Neuronal stem cell (in vitro differentiated cells): ENCODE data around the gene CFAP141.

ENCODE experiments used
- DNase-seq: peaks from one replicate; pipeline ENCODE4 v3.0.0-alpha.2; 2013; ENCODE audit warnings: low spot score
- H2AFZ ChIP-seq: one replicate; pipeline ENCODE4 v1.6.1; 2013; ENCODE audit warnings: mild to moderate bottlenecking, low read length, inconsistent platforms
- H2AK5ac ChIP-seq: 2 replicates; pipeline ENCODE4 v1.6.1; 2013; ENCODE audit warnings: low read depth, mild to moderate bottlenecking, inconsistent platforms, low read length, moderate library complexity, mixed read lengths
- H2BK120ac ChIP-seq: 2 replicates; pipeline ENCODE4 v1.6.1; 2013; ENCODE audit warnings: low read depth, mild to moderate bottlenecking, inconsistent platforms, low read length, moderate library complexity, mixed read lengths
- H2BK12ac ChIP-seq: one replicate; pipeline ENCODE4 v1.6.1; 2013; ENCODE audit warnings: low read length, inconsistent platforms
- H2BK15ac ChIP-seq: 2 replicates; pipeline ENCODE4 v1.6.1; 2013; ENCODE audit warnings: mild to moderate bottlenecking, low read length, inconsistent platforms, mixed read lengths
- H2BK5ac ChIP-seq: one replicate; pipeline ENCODE4 v1.6.1; 2013; ENCODE audit warnings: inconsistent platforms, mild to moderate bottlenecking, low read length, moderate library complexity
- H3K14ac ChIP-seq: one replicate; pipeline ENCODE4 v1.6.1; 2013; ENCODE audit warnings: low read length, inconsistent platforms
- H3K18ac ChIP-seq: 2 replicates; pipeline ENCODE4 v1.6.1; 2013; ENCODE audit warnings: low read length, inconsistent platforms
- H3K23ac ChIP-seq: 2 replicates; pipeline ENCODE4 v1.6.1; 2013; ENCODE audit warnings: low read depth, mild to moderate bottlenecking, mixed read lengths, low read length, inconsistent platforms; ENCODE audit not compliant: poor library complexity
- H3K27ac ChIP-seq: replicated peaks from 3 replicates; pipeline ENCODE4 v1.5.1; 2013; ENCODE audit warnings: low read length, inconsistent platforms
- H3K27me3 ChIP-seq, 3 experiments: 2 replicates each; pipeline ENCODE4 v1.6.1; 2013; ENCODE audit warnings: low read length in 3 of 3, mild to moderate bottlenecking in 2 of 3, inconsistent platforms in 1 of 3, low read depth in 1 of 3, mixed read lengths in 1 of 3, moderate library complexity in 1 of 3; ENCODE audit not compliant: control insufficient read depth in 3 of 3, insufficient read depth in 3 of 3
- H3K36me3 ChIP-seq, 2 donors: replicated peaks in 1 of 2; 2 replicates each; pipeline ENCODE4 v1.6.1; 2013; ENCODE audit warnings: low read length in 2 of 2; ENCODE audit not compliant: control insufficient read depth in 2 of 2, insufficient read depth in 2 of 2
- H3K4ac ChIP-seq: 2 replicates; pipeline ENCODE4 v1.6.1; 2013; ENCODE audit warnings: inconsistent platforms, mild to moderate bottlenecking, low read length, moderate library complexity
- H3K4me1 ChIP-seq, 2 donors: 1 replicate in 1 of 2; 2 replicates in 1 of 2; pipeline ENCODE4 v1.6.1; 2013; ENCODE audit warnings: low read length in 2 of 2, low read depth in 1 of 2; ENCODE audit not compliant: control insufficient read depth in 2 of 2, insufficient read depth in 1 of 2
- H3K4me2 ChIP-seq: one replicate; pipeline ENCODE4 v1.6.1; 2013; ENCODE audit warnings: mild to moderate bottlenecking, low read length, inconsistent platforms; ENCODE audit not compliant: insufficient read depth, poor library complexity, severe bottlenecking
- H3K4me3 ChIP-seq, 2 donors: 2 replicates each; pipeline ENCODE4 v1.5.1; 2013; ENCODE audit warnings: low read length in 2 of 2, mild to moderate bottlenecking in 2 of 2, inconsistent platforms in 1 of 2, moderate library complexity in 1 of 2
- H3K79me1 ChIP-seq: one replicate; pipeline ENCODE4 v1.6.1; 2013; ENCODE audit warnings: low read depth, mild to moderate bottlenecking, inconsistent platforms, low read length, moderate library complexity
- H3K9ac ChIP-seq: one replicate; pipeline ENCODE4 v1.6.1; 2013; ENCODE audit warnings: mild to moderate bottlenecking, low read depth, low read length, inconsistent platforms; ENCODE audit not compliant: poor library complexity
- H3K9me3 ChIP-seq, 2 donors: replicated peaks in 1 of 2; 2 replicates each; pipeline versions ENCODE3 to v1.6.1; 2013; ENCODE audit warnings: low read length in 2 of 2, mild to moderate bottlenecking in 2 of 2, inconsistent platforms in 1 of 2, low read depth in 1 of 2, mixed read lengths in 1 of 2, moderate library complexity in 1 of 2; ENCODE audit not compliant: control insufficient read depth in 2 of 2, insufficient read depth in 1 of 2
- H4K8ac ChIP-seq: one replicate; pipeline ENCODE4 v1.6.1; 2013; ENCODE audit warnings: low read depth, mild to moderate bottlenecking, inconsistent platforms, low read length, moderate library complexity
- H4K91ac ChIP-seq: one replicate; pipeline ENCODE4 v1.6.1; 2013; ENCODE audit warnings: low read length, low read depth, mild to moderate bottlenecking, inconsistent platforms; ENCODE audit not compliant: poor library complexity
- WGBS, 2 donors: extraction: QIAGEN DNeasy Blood & Tissue Kit; methylation state at CpG; one replicate each; pipeline ENCODE4 v1.1.7; 2013; ENCODE audit warnings: missing lambda C conversion rate in 2 of 2, mixed read lengths in 1 of 2; ENCODE audit not compliant: insufficient read length in 2 of 2, insufficient replicate concordance in 1 of 2; ENCODE audit errors: extremely low coverage in 2 of 2; 5-methylcytosine and 5-hydroxymethylcytosine counted together

CFAP141 gene

DNA sequence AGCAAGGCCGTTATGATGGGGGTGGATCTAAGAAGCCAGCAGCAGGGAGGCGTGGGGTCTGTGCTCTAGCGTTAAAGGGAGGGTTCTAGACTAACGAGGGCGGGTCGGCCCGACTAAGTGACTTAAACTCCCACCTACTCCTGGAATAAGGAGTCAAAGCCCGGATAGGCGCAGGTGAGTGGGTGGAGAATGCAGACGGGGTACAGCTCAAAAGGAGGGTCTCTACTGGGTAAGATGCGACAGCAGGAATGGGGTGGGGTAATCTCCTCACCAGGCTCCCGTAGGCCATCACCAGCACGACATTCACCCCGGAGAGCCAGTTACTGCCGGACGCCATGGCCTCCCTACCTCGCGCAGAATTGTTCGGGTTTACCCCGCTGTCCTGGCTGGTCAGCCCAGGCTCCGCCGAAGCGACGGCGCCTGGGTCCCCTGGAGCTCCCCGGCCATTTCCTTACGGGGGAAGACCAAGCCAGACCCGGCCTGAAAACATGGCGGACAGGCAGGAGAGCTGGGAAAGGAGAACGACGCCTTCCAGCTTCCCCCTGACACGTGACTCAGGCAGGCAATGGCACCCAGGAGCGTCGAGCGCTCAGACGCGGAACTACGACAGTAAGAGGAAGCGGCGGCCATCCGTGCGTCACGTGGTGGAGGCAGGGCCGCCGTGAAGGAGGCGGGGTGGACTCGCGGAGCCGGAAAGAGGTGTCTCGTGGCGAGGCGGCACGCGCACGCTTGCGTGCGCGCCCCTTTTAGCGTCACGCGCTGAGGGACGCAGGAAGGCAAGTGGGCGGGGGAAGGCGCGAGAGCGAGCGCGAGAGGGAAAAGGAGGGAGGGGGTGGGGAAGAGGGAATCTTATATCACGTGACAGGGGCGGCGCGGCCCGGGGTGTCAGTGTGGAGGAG lies 14.2 kb upstream of the CFAP141 start, which contains the start of gene UBAP2L:
Gene UBAP2L, plus strand, starts transcription at position 885 of the 899 bp plus-strand sequence. CDS start 4,169 bp downstream, outside the sequence.
- Histone ChIP-seq H2BK15ac (peak within 1 kb of the TSS; percentile 90), H2AK5ac (peak within 1 kb of the TSS; percentile 97), H3K4ac (peak within 1 kb of the TSS; percentile 93), H3K4me3 (peak within 1 kb of the TSS; percentile 95 to 96), H3K18ac (peak within 1 kb of the TSS; percentile 99), H3K79me1 (peaks cover 3% of the 10 kb centered on the region), H3K4me2 (peak within 1 kb of the TSS; percentile 77), H2BK5ac (peak within 1 kb of the TSS; percentile 96), H3K27me3 (no peaks in the 10 kb centered on the region), H3K14ac (peak within 1 kb of the TSS; percentile 97), H2BK12ac (no peak within 1 kb of the TSS), H4K8ac (no peak within 1 kb of the TSS), H3K9me3 (peaks cover 0 to 6% of the 10 kb centered on the region in 2 donors), H4K91ac (peak within 1 kb of the TSS; percentile 94), H2BK120ac (peak within 1 kb of the TSS; percentile 94), H3K27ac (peak within 1 kb of the TSS; percentile 99), H3K23ac (peak within 1 kb of the TSS; percentile 97), H3K4me1 (peaks cover 4 to 7% of the 10 kb centered on the region in 2 donors), H3K36me3 (peaks cover 12 to 66% of the 10 kb centered on the region in 2 donors), H3K9ac (peak within 1 kb of the TSS; percentile 99), H2AFZ (peak within 1 kb of the TSS; percentile 91)
- DNase-seq = peak; percentile 99
- no CpG with 5 or more reads among the region's 73 CpGs for WGBS, 2 donors

DNA sequence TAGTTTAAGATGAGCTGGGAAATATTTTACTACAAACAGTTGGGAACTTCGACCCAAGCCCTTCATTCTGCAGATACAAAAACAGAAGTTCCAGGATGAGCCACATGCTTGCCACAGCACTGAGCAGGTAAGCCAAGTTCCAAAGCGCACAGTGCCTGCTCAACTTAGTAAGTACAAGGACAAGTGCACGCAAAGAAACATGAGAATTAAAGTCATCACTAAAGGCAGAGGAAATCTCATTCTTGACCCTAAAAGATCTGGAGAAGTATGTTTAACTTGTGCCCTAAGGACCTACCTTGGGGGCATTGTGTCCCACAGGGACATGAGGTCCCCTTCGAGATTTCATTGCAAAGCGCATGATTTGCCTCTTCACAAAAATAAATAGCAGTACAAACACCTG lies 13.4 kb upstream of the CFAP141 start:
- Histone ChIP-seq H3K4me3 (peak overlapping the region; percentile 92 to 96), H3K27me3 (no peaks in the 10 kb centered on the region), H2BK120ac (no peak overlapping the region), H3K9me3 (peaks cover 0 to 6% of the 10 kb centered on the region in 2 donors), H2BK12ac (no peak overlapping the region), H3K4me2 (peak overlapping the region; percentile 75), H3K23ac (no peak overlapping the region), H3K14ac (no peak overlapping the region), H3K36me3 (peaks cover 11 to 64% of the 10 kb centered on the region in 2 donors), H3K27ac (peak overlapping the region; percentile 99), H2AK5ac (no peak overlapping the region), H3K18ac (no peak overlapping the region), H3K4me1 (peaks cover 4 to 7% of the 10 kb centered on the region in 2 donors), H3K4ac (no peak overlapping the region), H2BK15ac (no peak overlapping the region), H2BK5ac (peak overlapping the region; percentile 96), H4K8ac (no peak overlapping the region), H3K79me1 (peaks cover 3% of the 10 kb centered on the region), H2AFZ (no peak overlapping the region), H4K91ac (no peak overlapping the region), H3K9ac (peak overlapping the region; percentile 7)
- DNase-seq = no peak
- no CpG with 5 or more reads among the region's 5 CpGs for WGBS, 2 donors

DNA sequence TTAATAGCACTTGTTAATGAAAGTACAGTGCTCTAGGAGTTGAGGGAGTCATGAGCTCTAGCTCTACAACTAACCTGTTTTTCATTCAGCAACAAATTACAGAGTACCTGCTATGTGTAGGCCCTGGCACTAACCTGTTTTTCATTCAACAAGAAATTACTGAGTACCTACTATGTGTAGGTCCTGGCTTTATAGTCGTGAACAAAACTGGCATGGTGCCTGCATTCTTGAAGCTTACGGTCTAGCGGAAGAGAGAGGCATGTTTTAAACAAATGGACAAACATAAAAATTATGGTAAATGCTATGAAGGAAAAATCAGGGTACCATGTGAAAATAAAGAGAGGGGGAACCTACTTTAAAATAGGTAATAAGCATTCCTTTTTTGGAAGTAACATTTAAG lies 12.4 kb upstream of the CFAP141 start:
- Histone ChIP-seq H2BK120ac (no peak overlapping the region), H3K36me3 (peaks cover 17 to 64% of the 10 kb centered on the region in 2 donors), H3K4me1 (peaks cover 4 to 7% of the 10 kb centered on the region in 2 donors), H3K23ac (no peak overlapping the region), H3K4me3 (peak overlapping the region in 1 of 2 donors; percentile 96), H3K4ac (no peak overlapping the region), H2AK5ac (no peak overlapping the region), H2BK15ac (no peak overlapping the region), H3K27ac (no peak overlapping the region), H2BK12ac (no peak overlapping the region), H2AFZ (no peak overlapping the region), H4K8ac (no peak overlapping the region), H3K14ac (no peak overlapping the region), H3K18ac (no peak overlapping the region), H3K27me3 (no peaks in the 10 kb centered on the region), H4K91ac (no peak overlapping the region), H2BK5ac (no peak overlapping the region), H3K9ac (no peak overlapping the region), H3K79me1 (peaks cover 3% of the 10 kb centered on the region), H3K4me2 (no peak overlapping the region), H3K9me3 (peaks cover 0 to 6% of the 10 kb centered on the region in 2 donors)
- no peak for DNase-seq
- no CpG with 5 or more reads among the region's 3 CpGs for WGBS, 2 donors

DNA sequence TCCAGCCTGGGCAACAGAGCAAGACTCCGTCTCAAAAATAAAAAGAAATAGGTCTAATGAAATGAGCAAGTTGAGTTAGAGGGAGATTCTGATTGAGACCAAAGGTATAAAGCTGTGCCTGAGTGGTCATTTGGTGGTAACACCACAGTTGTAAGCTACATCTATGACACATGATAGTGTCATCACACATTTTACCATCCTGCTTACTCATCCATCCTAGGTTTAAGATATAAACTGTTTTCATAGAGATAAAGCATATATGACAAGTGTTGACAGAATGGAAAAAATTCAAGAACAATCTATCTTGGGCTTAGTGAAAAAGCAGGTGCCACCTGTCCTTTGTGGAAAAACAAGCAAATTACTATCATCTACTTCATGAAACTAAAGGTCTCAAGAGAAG lies 7.1 kb upstream of the CFAP141 start:
- peaks cover 30 to 93% of the 10 kb centered on the region in 2 donors for H3K36me3 ChIP-seq
- H3K4ac ChIP-seq = no peak overlapping the region
- H2BK12ac ChIP-seq = no peak overlapping the region
- DNase-seq = no peak
- no peak overlapping the region for H3K4me3 ChIP-seq
- no peak overlapping the region for H2BK120ac ChIP-seq
- H3K18ac ChIP-seq = no peak overlapping the region
- H3K9me3 ChIP-seq = no peaks in the 10 kb centered on the region
- H4K91ac ChIP-seq = no peak overlapping the region
- H4K8ac ChIP-seq = no peak overlapping the region
- H3K27ac ChIP-seq = no peak overlapping the region
- H3K27me3 ChIP-seq = no peaks in the 10 kb centered on the region
- H2AFZ ChIP-seq = no peak overlapping the region
- no peak overlapping the region for H2BK5ac ChIP-seq
- H3K23ac ChIP-seq = no peak overlapping the region
- no peak overlapping the region for H3K14ac ChIP-seq
- H3K4me2 ChIP-seq = no peak overlapping the region
- peaks cover 2% of the 10 kb centered on the region for H3K79me1 ChIP-seq
- no peaks in the 10 kb centered on the region for H3K4me1 ChIP-seq
- H2AK5ac ChIP-seq = no peak overlapping the region
- no peak overlapping the region for H2BK15ac ChIP-seq
- no peak overlapping the region for H3K9ac ChIP-seq
- no CpG with 5 or more reads among the region's 1 CpG for WGBS, 2 donors
